HL-60 (cell line): ENCODE results near the gene EGFL8.
"Not testable (repeated sequence)": the region's sequence is repeated elsewhere in the genome, so short reads cannot be mapped to it uniquely, and the experiment has no call there.

ENCODE experiments used
- DNase-seq, 2 experiments: peaks; one replicate each; pipeline ENCODE4 v3.0.0-alpha.2; 2010 to 2020; ENCODE audit warnings: low read depth in 1 of 2, low spot score in 1 of 2
- H3K27ac ChIP-seq: fragments of 250-450 bp; sonication (Bioruptor Pico); replicated peaks from 2 replicates; pipeline ENCODE4 v1.5.1; 2020; ENCODE audit warnings: mild to moderate bottlenecking, moderate library complexity
- H3K27me3 ChIP-seq: fragments of 250-450 bp; sonication (Bioruptor Pico); 2 replicates; pipeline ENCODE4 v1.5.1; 2021; ENCODE audit warnings: mild to moderate bottlenecking, moderate library complexity; ENCODE audit not compliant: insufficient read depth, poor library complexity, severe bottlenecking
- H3K4me3 ChIP-seq: replicated peaks from 2 replicates; pipeline ENCODE4 v1.5.1; 2011; ENCODE audit warnings: mild to moderate bottlenecking, control low read depth, low read length; ENCODE audit not compliant: insufficient read depth
- CTCF ChIP-seq: IDR thresholded peaks from one replicate; pipeline ENCODE4 v1.5.1; 2011; ENCODE audit warnings: low read length, control low read depth, inconsistent platforms; ENCODE audit not compliant: insufficient read depth
- GABPA ChIP-seq: IDR thresholded peaks from 2 replicates; pipeline ENCODE4 v1.6.1; 2012; ENCODE audit warnings: low read depth
- POLR2AphosphoS5 ChIP-seq: IDR thresholded peaks from 2 replicates; pipeline ENCODE4 v1.6.1; 2012; ENCODE audit warnings: low read depth
- REST ChIP-seq: IDR thresholded peaks from 2 replicates; pipeline ENCODE4 v1.6.1; 2012; ENCODE audit warnings: low read depth; ENCODE audit not compliant: insufficient replicate concordance
- SPI1 ChIP-seq: IDR thresholded peaks from 2 replicates; pipeline ENCODE4 v1.6.1; 2012; ENCODE audit warnings: low read depth, mild to moderate bottlenecking, borderline replicate concordance

Gene EGFL8

GRCh38 chr6:32208996-32209395 lies 44.6 kb downstream of the EGFL8 start:
- no peak for DNase-seq
- no peaks in the 10 kb centered on the region for H3K27me3 ChIP-seq
- H3K4me3 ChIP-seq: no peak overlapping the region
- H3K27ac ChIP-seq: no peak overlapping the region
- no peak for TF ChIP-seq POLR2AphosphoS5

DNA sequence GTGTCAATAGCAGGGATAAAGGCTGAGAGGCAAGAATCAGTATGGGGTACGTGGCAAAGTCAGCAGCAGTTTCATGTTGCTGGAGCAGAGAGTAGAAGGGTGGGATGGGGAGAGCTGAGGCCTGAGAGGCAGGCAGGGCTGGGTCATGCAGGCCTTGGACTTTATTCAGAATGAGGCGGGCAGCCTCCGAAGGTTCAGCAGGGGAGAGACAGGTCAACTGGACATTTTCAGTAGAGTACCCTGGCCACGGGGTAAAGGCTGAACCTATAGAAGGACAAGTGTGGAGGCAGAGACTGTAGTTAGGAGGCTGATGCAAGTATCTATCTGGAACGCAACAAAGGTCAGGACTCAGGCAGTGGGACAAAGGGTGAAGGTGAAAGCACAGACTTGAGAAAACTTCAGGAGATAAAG lies 45.8 kb downstream of the EGFL8 start:
- Histone ChIP-seq H3K27me3 (no peaks in the 10 kb centered on the region), H3K4me3 (no peak overlapping the region), H3K27ac (no peak overlapping the region)
- DNase-seq: no peak
- TF ChIP-seq REST (no peak), SPI1 (no peak), CTCF (no peak), GABPA (no peak), POLR2AphosphoS5 (no peak)

- not testable (repeated sequence) for H3K27ac ChIP-seq, H3K27me3 ChIP-seq, DNase-seq, H3K4me3 ChIP-seq
Measured at GRCh38 chr6:32211432-32211831, 47.0 kb downstream of the EGFL8 start.

DNA sequence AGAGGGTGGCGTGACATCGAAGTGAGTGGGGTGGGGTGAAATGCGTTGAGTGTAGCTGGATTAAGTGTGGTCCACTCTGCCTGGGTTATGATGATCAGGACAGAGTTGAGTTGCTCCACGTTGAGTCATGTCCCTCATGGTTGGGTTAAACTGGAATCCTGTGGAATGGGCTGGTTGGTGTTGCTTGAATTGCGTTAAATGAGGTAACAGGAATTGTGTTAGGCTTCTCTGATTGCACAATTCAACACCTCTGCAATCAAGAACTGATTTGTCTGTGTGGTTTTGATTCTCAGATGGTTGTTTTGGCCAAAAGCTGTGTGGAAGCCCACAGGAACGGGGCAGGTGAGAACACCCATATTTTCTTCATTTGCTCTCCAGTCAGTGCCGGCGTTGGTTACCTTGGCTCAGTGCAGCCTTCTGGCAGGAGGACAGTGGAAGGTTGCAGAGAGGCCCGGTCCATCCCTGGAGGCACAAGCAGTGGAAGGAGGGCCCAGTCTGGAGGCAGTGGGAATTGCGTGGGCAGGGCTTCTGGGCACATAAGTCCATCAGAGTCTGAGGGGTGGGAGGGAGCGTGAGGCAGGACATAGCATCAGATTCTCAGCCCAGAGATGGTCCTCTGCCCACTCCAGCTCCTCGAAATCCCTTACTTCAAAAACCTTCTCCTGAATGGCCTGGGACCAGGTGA lies 47.8 kb downstream of the EGFL8 start:
- no peaks in the 10 kb centered on the region for H3K27me3 ChIP-seq
- no peak overlapping the region for H3K4me3 ChIP-seq
- DNase-seq: no peak
- H3K27ac ChIP-seq: no peak overlapping the region
- TF ChIP-seq GABPA (no peak), POLR2AphosphoS5 (no peak), SPI1 (no peak), CTCF (no peak), REST (no peak)

GRCh38 chr6:32213649-32214048 lies 49.3 kb downstream of the EGFL8 start:
- Histone ChIP-seq H3K4me3 (no peak overlapping the region), H3K27ac (no peak overlapping the region), H3K27me3 (no peaks in the 10 kb centered on the region)
- no peak for TF ChIP-seq SPI1
- TF ChIP-seq REST: no peak
- no peak for TF ChIP-seq GABPA
- no peak for TF ChIP-seq CTCF
- no peak for TF ChIP-seq POLR2AphosphoS5
- DNase-seq: no peak
